GM12878 (cell line): Measurements from ENCODE around the gene CASK. TPM values are rescaled to one million over a fixed set of nuclear protein-coding genes. Genes with fewer than 3 reads are reported as not detected.

Source experiments
- ATAC-seq: fragments of 200-7000 bp; cut with Tn5 transposase; 3 replicates; pipeline ENCODE4 v1.9.1; 2020; ENCODE audit warnings: mild to moderate bottlenecking, moderate library complexity
- BruUV-seq: library from RNA; stranded (reverse); fragments of 400-500 nt; replicated peaks from 2 replicates; lab custom pipeline; 2021; lab: Mats Ljungman, UMichigan
- CTCF ChIA-PET: fragments of 300-600 bp; sonication (Branson Sonifier 250); formaldehyde crosslinking; extraction: SDS; loops from one replicate; lab custom pipeline; 2021; ENCODE audit warnings: inconsistent platforms; lab: Yijun Ruan, JAX
- POLR2A ChIA-PET: fragments of 350-600 bp; formaldehyde crosslinking; extraction: SDS; loops from one replicate; lab custom pipeline; 2021; ENCODE audit warnings: inconsistent platforms; lab: Charles Lee
- RAD21 ChIA-PET: fragments of 300-600 bp; sonication (Branson Sonifier 250); formaldehyde crosslinking; loops from one replicate; lab custom pipeline; 2023; ENCODE audit warnings: antibody characterized with exemption; ENCODE audit not compliant: unreplicated experiment; lab: Charles Lee
- SMC1A ChIA-PET: fragments of 300-600 bp; sonication (Branson Sonifier 250); formaldehyde crosslinking; loops from one replicate; lab custom pipeline; 2023; ENCODE audit not compliant: unreplicated experiment, uncharacterized antibody; lab: Charles Lee
- DNase-seq: peaks from one replicate; pipeline ENCODE4 v3.0.0-alpha.2; 2011; ENCODE audit warnings: low read depth, low spot score
- FAIRE-seq: peaks from 3 replicates; lab custom pipeline; 2011; peaks lifted over from hg19 to GRCh38; lab: Jason Lieb, UNC
- H2AFZ ChIP-seq: 2 replicates; pipeline ENCODE4 v1.6.0; 2011; ENCODE audit warnings: low read depth, low read length, control low read depth; ENCODE audit not compliant: control insufficient read depth
- H3K27ac ChIP-seq: 2 replicates; pipeline ENCODE4 v1.5.1; 2011; ENCODE audit warnings: control low read depth; ENCODE audit not compliant: control insufficient read depth, insufficient read depth
- H3K27me3 ChIP-seq, 2 experiments: replicated peaks in 1 of 2; 2 replicates each; pipeline versions ENCODE4 v1.6.0 to v1.6.1; 2011; ENCODE audit warnings: low read length in 1 of 2; ENCODE audit not compliant: control insufficient read depth in 2 of 2, insufficient read depth in 2 of 2
- H3K36me3 ChIP-seq, 2 experiments: 2 replicates each; pipeline ENCODE4 v1.5.1; 2011; ENCODE audit warnings: low read length in 1 of 2; ENCODE audit not compliant: control insufficient read depth in 2 of 2, insufficient read depth in 2 of 2
- H3K4me1 ChIP-seq: 2 replicates; pipeline ENCODE4 v1.6.1; 2011; ENCODE audit warnings: mild to moderate bottlenecking, low read length, moderate library complexity, mixed read lengths; ENCODE audit not compliant: control insufficient read depth, insufficient read depth
- H3K4me2 ChIP-seq: 2 replicates; pipeline ENCODE4 v1.6.0; 2011; ENCODE audit warnings: control low read depth; ENCODE audit not compliant: control insufficient read depth, insufficient read depth
- H3K4me3 ChIP-seq: fragments of 200-600 bp; sonication (generic); 2 replicates; pipeline ENCODE4 v1.5.1; 2016
- H3K79me2 ChIP-seq: 2 replicates; pipeline ENCODE4 v1.6.0; 2011; ENCODE audit warnings: low read length; ENCODE audit not compliant: control insufficient read depth, insufficient read depth
- H3K9ac ChIP-seq: 2 replicates; pipeline ENCODE4 v1.8.0; 2011; ENCODE audit warnings: low read length, control low read depth, mixed read lengths; ENCODE audit not compliant: control insufficient read depth, insufficient read depth
- H3K9me3 ChIP-seq: replicated peaks from 3 replicates; pipeline ENCODE4 v1.5.1; 2011; ENCODE audit warnings: mild to moderate bottlenecking, low read length; ENCODE audit not compliant: control insufficient read depth, insufficient read depth
- H4K20me1 ChIP-seq: 2 replicates; pipeline ENCODE4 v1.6.0; 2011; ENCODE audit not compliant: control insufficient read depth, insufficient read depth
- EP300 ChIP-seq, 2 experiments: fragments of 150-350 bp in 1 of 2; IDR thresholded peaks; 2 replicates each; pipeline ENCODE4 v1.6.1; 2011 to 2012; ENCODE audit warnings: low read depth in 2 of 2, low read length in 2 of 2, borderline replicate concordance in 1 of 2, improper control_type of control experiment in 1 of 2, inconsistent platforms in 1 of 2; ENCODE audit not compliant: control insufficient read depth in 1 of 2
- HDAC6 ChIP-seq: fragments of 200-600 bp; sonication (generic); IDR thresholded peaks from one replicate; pipeline ENCODE4 v1.8.0; 2017; ENCODE audit warnings: antibody characterized with exemption; ENCODE audit not compliant: unreplicated experiment
- RFX5 ChIP-seq: IDR thresholded peaks from 2 replicates; pipeline ENCODE4 v1.6.1; 2011; ENCODE audit warnings: low read depth, low read length, improper control_type of control experiment
- SPI1 ChIP-seq: IDR thresholded peaks from 2 replicates; pipeline ENCODE4 v1.6.1; 2011; ENCODE audit warnings: low read depth, mild to moderate bottlenecking, low read length, moderate library complexity, borderline replicate concordance; ENCODE audit not compliant: insufficient read depth
- STAT1 ChIP-seq: fragments of 450-650 bp; conservative IDR thresholded peaks from 2 replicates; pipeline ENCODE4 v1.6.1; 2014; ENCODE audit warnings: antibody characterized with exemption, mild to moderate bottlenecking
- YBX1 ChIP-seq: fragments of 450-650 bp; IDR thresholded peaks from 2 replicates; pipeline ENCODE4 v1.6.1; 2016; ENCODE audit warnings: antibody characterized with exemption
- YY1 ChIP-seq: IDR thresholded peaks from 2 replicates; pipeline ENCODE4 v1.6.1; 2011; ENCODE audit warnings: low read depth, mild to moderate bottlenecking, low read length
- ZNF274 ChIP-seq: IDR thresholded peaks from one replicate; pipeline ENCODE4 v1.8.0; 2011; ENCODE audit not compliant: insufficient read length, insufficient read depth
- WGBS: methylation state at CpG from one replicate; pipeline ENCODE4 v1.1.6; 2016; ENCODE audit warnings: low lambda C conversion rate; ENCODE audit not compliant: insufficient replicate concordance, insufficient coverage; ENCODE audit errors: missing lambda C conversion rate; 5-methylcytosine and 5-hydroxymethylcytosine counted together
- in situ Hi-C: fragments of 300-500 bp; cut with MboI; formaldehyde crosslinking; loops from 9 replicates; pipeline ENCODE4 v1.14.3; 2018; ENCODE audit warnings: mixed read lengths
- intact Hi-C: fragments of 100-400 bp; cut with micrococcal nuclease; formaldehyde crosslinking; loops from one replicate; pipeline ENCODE4 v1.14.2; 2022; ENCODE audit not compliant: unreplicated experiment
- polyA plus RNA-seq, 11 experiments: library from polyadenylated mRNA; depleted of rRNA in 4 of 11; unstranded in 6 of 11; stranded (reverse) in 5 of 11; fragments of >200 nt; fragmentation: Nextera tagmentation in 4 of 11; fragmentation: Illumina TruSeq in 1 of 11; extraction: Ambion mirVana in 4 of 11; extraction: Trizol in 1 of 11; gene quantifications; 1 replicate in 1 of 11; 2 replicates in 10 of 11; pipeline versions ENCODE4 v1.2.1 to v1.2.3, GENCODE V29; 2011 to 2016; ENCODE audit warnings: inconsistent platforms in 2 of 11, missing spikeins in 2 of 11, low read depth in 1 of 11
- total RNA-seq, 4 experiments: library from RNA; depleted of rRNA in 3 of 4; stranded (reverse); fragments of >200 nt in 3 of 4; fragmentation: Illumina TruSeq in 1 of 4; extraction: Trizol in 1 of 4; gene quantifications; 2 replicates each; pipeline versions ENCODE4 v1.2.1 to v1.2.3, GENCODE V29; 2013 to 2021
- TF ChIP-seq, protein P1 (sequence below): fragments of 450-650 bp; conservative IDR thresholded peaks from 2 replicates; pipeline ENCODE4 v1.6.1; 2017; ENCODE audit warnings: mild to moderate bottlenecking, moderate library complexity
- TF ChIP-seq, protein P2 (sequence below): fragments of 450-650 bp; IDR thresholded peaks from 2 replicates; pipeline ENCODE4 v1.6.1; 2017; ENCODE audit warnings: mild to moderate bottlenecking, moderate library complexity

CASK gene
- total and polyA plus RNA-seq, 10 of the 15 experiments (the other 5 are each of a cell fraction or from before 2014, with no cell fraction given): 0.60 to 45.9 (median 4.8) TPM

DNA sequence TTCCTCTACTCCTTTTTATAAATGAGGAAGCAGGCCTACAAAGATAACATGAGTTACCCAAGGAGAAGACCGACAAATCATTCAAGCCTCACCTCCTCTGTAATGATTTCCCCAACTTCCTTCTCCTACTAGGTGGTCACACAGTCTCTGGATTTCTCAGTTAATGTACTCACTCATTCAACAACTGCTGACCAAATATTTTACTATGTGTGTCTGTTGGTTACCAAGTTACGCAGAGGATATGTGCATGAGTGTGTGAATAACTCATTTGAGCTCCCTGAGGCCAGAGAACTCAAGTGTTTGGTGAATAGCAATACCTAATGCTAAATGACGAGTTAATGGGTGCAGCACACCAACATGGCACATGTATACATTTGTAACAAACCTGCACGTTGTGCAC is 10.4 kb downstream of the CASK start:
- Histone ChIP-seq H4K20me1 (no peaks in the 10 kb centered on the region), H3K4me1 (no peaks in the 10 kb centered on the region), H3K9me3 (no peaks in the 10 kb centered on the region; the same call in 2 of the 3 replicates), H3K79me2 (no peaks in the 10 kb centered on the region; the same call in none of the 2 replicates), H3K27ac (no peak overlapping the region), H2AFZ (no peak overlapping the region)
- WGBS: 17% methylated on average over 4 of the region's 4 CpGs
- no TSS peak for BruUV-seq
- ChIA-PET POLR2A (no interaction called here), RAD21 (interaction anchor here (2.8 kb wide), 1 partner anchor 114 kb away, joined by 8 read pairs; no protein-coding TSS in a partner anchor)
- DNase-seq: no peak
- TF ChIP-seq SPI1 (no peak), YBX1 (no peak), ZNF274 (no peak), YY1 (no peak), HDAC6 (no peak), STAT1 (no peak), EP300 (IDR thresholded peaks at IDR 0.05; ENCODE audit: borderline replicate concordance in 1 of 2, control insufficient read depth in 1 of 2, low read depth in 2 of 2, low read length in 2 of 2) (no peak), RFX5 (no peak)
- TF ChIP-seq, protein P1, sequence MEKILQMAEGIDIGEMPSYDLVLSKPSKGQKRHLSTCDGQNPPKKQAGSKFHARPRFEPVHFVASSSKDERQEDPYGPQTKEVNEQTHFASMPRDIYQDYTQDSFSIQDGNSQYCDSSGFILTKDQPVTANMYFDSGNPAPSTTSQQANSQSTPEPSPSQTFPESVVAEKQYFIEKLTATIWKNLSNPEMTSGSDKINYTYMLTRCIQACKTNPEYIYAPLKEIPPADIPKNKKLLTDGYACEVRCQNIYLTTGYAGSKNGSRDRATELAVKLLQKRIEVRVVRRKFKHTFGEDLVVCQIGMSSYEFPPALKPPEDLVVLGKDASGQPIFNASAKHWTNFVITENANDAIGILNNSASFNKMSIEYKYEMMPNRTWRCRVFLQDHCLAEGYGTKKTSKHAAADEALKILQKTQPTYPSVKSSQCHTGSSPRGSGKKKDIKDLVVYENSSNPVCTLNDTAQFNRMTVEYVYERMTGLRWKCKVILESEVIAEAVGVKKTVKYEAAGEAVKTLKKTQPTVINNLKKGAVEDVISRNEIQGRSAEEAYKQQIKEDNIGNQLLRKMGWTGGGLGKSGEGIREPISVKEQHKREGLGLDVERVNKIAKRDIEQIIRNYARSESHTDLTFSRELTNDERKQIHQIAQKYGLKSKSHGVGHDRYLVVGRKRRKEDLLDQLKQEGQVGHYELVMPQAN: no peak
- TF ChIP-seq, protein P2, sequence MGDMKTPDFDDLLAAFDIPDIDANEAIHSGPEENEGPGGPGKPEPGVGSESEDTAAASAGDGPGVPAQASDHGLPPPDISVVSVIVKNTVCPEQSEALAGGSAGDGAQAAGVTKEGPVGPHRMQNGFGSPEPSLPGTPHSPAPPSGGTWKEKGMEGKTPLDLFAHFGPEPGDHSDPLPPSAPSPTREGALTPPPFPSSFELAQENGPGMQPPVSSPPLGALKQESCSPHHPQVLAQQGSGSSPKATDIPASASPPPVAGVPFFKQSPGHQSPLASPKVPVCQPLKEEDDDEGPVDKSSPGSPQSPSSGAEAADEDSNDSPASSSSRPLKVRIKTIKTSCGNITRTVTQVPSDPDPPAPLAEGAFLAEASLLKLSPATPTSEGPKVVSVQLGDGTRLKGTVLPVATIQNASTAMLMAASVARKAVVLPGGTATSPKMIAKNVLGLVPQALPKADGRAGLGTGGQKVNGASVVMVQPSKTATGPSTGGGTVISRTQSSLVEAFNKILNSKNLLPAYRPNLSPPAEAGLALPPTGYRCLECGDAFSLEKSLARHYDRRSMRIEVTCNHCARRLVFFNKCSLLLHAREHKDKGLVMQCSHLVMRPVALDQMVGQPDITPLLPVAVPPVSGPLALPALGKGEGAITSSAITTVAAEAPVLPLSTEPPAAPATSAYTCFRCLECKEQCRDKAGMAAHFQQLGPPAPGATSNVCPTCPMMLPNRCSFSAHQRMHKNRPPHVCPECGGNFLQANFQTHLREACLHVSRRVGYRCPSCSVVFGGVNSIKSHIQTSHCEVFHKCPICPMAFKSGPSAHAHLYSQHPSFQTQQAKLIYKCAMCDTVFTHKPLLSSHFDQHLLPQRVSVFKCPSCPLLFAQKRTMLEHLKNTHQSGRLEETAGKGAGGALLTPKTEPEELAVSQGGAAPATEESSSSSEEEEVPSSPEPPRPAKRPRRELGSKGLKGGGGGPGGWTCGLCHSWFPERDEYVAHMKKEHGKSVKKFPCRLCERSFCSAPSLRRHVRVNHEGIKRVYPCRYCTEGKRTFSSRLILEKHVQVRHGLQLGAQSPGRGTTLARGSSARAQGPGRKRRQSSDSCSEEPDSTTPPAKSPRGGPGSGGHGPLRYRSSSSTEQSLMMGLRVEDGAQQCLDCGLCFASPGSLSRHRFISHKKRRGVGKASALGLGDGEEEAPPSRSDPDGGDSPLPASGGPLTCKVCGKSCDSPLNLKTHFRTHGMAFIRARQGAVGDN: no peak
- TF ChIP-seq, all 136 proteins: peak for 0
- Histone ChIP-seq H3K4me3 (no peak overlapping the region), H3K27me3 (no peaks in the 10 kb centered on the region), H3K36me3 (no peaks in the 10 kb centered on the region), H3K9ac (no peak overlapping the region), H3K4me2 (no peak overlapping the region)
- intact Hi-C loops: no loop called here
- in situ Hi-C loops: no loop called here
- ChIA-PET CTCF (no interaction called here), SMC1A (interaction anchor here (0.6 to 1.6 kb wide), 2 partner anchors 46 to 80 kb away, joined by 3 to 6 read pairs; no protein-coding TSS in a partner anchor)
- no peak for FAIRE-seq
- ATAC-seq: peak; percentile 44
